SU-DHL-6 (cell line): ENCODE measurements around the gene RABL6.

Source experiments
- H2AFZ ChIP-seq: fragments of 200-600 bp; sonication (generic); 2 replicates; pipeline ENCODE4 v1.6.1; 2014; ENCODE audit warnings: low read depth, mild to moderate bottlenecking, moderate library complexity, mixed read lengths, antibody characterized with exemption, low read length; ENCODE audit not compliant: severe bottlenecking
- H3F3A ChIP-seq: fragments of 200-600 bp; shearing (Covaris generic); 2 replicates; pipeline ENCODE4 v1.6.0; 2016; ENCODE audit warnings: antibody characterized with exemption, mild to moderate bottlenecking; ENCODE audit not compliant: insufficient read depth
- H3K27ac ChIP-seq: fragments of 200-600 bp; sonication (generic); 2 replicates; pipeline ENCODE4 v1.5.1; 2016; ENCODE audit warnings: low read depth, mild to moderate bottlenecking, low read length, moderate library complexity, mixed read lengths
- H3K27me3 ChIP-seq: fragments of 200-600 bp; sonication (generic), shearing (Covaris generic); 2 replicates; pipeline ENCODE4 v1.6.0; 2014; ENCODE audit warnings: mild to moderate bottlenecking, low read length
- H3K36me3 ChIP-seq: fragments of 200-600 bp; sonication (generic); 2 replicates; pipeline ENCODE4 v1.6.1; 2014; ENCODE audit warnings: mild to moderate bottlenecking, low read length, mixed read lengths
- H3K4me2 ChIP-seq: fragments of 300-600, 200-600 bp; shearing (Covaris generic), sonication (generic); 2 replicates; pipeline ENCODE4 v1.6.0; 2014; ENCODE audit warnings: low read length, low read depth, mild to moderate bottlenecking; ENCODE audit not compliant: poor library complexity, severe bottlenecking
- H3K4me3 ChIP-seq: fragments of 200-600 bp; sonication (generic); 2 replicates; pipeline ENCODE4 v1.5.1; 2014; ENCODE audit warnings: antibody characterized with exemption, low read length, mild to moderate bottlenecking, mixed read lengths; ENCODE audit not compliant: insufficient read depth, poor library complexity, severe bottlenecking
- H3K79me2 ChIP-seq: fragments of 200-600 bp; sonication (generic); 2 replicates; pipeline ENCODE4 v1.6.1; 2014; ENCODE audit warnings: mild to moderate bottlenecking, low read length, moderate library complexity; ENCODE audit not compliant: insufficient read depth
- H3K9ac ChIP-seq: fragments of 200-600 bp; sonication (generic); 2 replicates; pipeline ENCODE4 v1.7.0; 2014; ENCODE audit warnings: mild to moderate bottlenecking, low read length
- H3K9me2 ChIP-seq: fragments of 200-600 bp; sonication (generic); replicated peaks from 2 replicates; pipeline ENCODE4 v1.6.1; 2014; ENCODE audit warnings: low read length; ENCODE audit not compliant: insufficient read depth
- H3K9me3 ChIP-seq: fragments of 200-600 bp; sonication (generic); 2 replicates; pipeline ENCODE4 v1.6.1; 2014; ENCODE audit warnings: low read length, mixed read lengths; ENCODE audit not compliant: insufficient read depth
- H4K20me1 ChIP-seq: fragments of 200-600 bp; sonication (generic); 2 replicates; pipeline ENCODE4 v1.6.1; 2014; ENCODE audit warnings: low read depth, mild to moderate bottlenecking, antibody characterized with exemption, low read length, moderate library complexity, mixed read lengths
- EZH2phosphoT487 ChIP-seq: fragments of 200-600 bp; sonication (generic), shearing (Covaris generic); conservative IDR thresholded peaks from 2 replicates; pipeline ENCODE4 v1.6.1; 2018; ENCODE audit warnings: mild to moderate bottlenecking, antibody characterized with exemption, low read length, moderate library complexity, mixed read lengths
- TF ChIP-seq, protein P1 (sequence below): fragments of 200-600 bp; sonication (generic); IDR thresholded peaks from one replicate; pipeline ENCODE4 v1.5.1; 2017; ENCODE audit warnings: antibody characterized with exemption, mild to moderate bottlenecking, low read length, moderate library complexity; ENCODE audit not compliant: insufficient read depth, poor library complexity, severe bottlenecking

The RABL6 gene

DNA sequence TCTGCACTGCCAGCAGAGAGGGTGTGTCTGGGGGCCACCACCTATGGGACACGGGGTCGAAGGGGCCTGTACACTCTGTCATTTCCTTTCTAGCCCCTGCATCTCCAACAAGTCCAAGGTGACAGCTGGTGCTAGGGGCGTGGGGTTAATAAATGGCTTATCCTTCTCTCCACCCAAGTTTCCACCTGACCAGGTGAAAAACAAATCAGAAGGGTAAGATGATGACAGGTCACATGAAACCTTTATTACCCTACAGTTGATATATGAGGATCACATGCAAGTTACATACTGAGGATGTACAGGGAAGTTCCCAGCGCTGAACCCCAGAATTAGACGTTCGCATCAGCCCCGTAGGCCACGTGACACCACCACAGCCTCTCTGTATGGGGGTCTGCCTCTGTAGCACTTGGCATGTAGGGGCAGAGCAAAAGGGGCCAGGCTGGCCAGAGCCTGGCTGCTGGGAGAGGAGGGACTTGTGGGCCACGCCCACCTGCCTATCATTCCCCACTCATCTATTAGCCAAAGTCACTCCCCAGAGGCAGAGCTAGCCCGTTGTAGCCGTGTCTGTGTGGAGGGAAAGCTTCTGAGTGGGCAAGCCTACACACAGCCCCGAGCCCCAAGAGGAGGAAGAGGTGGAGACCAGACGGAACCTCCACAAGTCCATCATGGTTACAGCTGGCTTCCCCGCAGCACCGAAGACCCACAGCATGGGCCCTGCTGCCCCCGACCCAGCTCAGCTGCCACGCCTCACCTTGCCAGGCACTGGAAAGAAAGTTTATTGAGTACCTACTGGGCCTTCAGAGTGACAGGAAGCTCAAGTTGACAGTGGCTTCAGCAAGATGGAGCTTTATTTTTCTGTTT, 14.4 kb upstream of the RABL6 start:
- Histone ChIP-seq H3K4me2 (no peak overlapping the region), H3K27me3 (no peaks in the 10 kb centered on the region), H3K9me3 (no peaks in the 10 kb centered on the region), H3F3A (peaks cover 6% of the 10 kb centered on the region; the same call in 1 of the 2 replicates), H2AFZ (no peak overlapping the region), H3K27ac (no peak overlapping the region), H3K36me3 (no peaks in the 10 kb centered on the region), H3K4me3 (no peak overlapping the region), H4K20me1 (no peaks in the 10 kb centered on the region), H3K79me2 (no peaks in the 10 kb centered on the region), H3K9me2 (no peaks in the 10 kb centered on the region), H3K9ac (no peak overlapping the region)
- no peak for TF ChIP-seq EZH2phosphoT487
- TF ChIP-seq, protein P1, sequence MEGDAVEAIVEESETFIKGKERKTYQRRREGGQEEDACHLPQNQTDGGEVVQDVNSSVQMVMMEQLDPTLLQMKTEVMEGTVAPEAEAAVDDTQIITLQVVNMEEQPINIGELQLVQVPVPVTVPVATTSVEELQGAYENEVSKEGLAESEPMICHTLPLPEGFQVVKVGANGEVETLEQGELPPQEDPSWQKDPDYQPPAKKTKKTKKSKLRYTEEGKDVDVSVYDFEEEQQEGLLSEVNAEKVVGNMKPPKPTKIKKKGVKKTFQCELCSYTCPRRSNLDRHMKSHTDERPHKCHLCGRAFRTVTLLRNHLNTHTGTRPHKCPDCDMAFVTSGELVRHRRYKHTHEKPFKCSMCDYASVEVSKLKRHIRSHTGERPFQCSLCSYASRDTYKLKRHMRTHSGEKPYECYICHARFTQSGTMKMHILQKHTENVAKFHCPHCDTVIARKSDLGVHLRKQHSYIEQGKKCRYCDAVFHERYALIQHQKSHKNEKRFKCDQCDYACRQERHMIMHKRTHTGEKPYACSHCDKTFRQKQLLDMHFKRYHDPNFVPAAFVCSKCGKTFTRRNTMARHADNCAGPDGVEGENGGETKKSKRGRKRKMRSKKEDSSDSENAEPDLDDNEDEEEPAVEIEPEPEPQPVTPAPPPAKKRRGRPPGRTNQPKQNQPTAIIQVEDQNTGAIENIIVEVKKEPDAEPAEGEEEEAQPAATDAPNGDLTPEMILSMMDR: no peak

DNA sequence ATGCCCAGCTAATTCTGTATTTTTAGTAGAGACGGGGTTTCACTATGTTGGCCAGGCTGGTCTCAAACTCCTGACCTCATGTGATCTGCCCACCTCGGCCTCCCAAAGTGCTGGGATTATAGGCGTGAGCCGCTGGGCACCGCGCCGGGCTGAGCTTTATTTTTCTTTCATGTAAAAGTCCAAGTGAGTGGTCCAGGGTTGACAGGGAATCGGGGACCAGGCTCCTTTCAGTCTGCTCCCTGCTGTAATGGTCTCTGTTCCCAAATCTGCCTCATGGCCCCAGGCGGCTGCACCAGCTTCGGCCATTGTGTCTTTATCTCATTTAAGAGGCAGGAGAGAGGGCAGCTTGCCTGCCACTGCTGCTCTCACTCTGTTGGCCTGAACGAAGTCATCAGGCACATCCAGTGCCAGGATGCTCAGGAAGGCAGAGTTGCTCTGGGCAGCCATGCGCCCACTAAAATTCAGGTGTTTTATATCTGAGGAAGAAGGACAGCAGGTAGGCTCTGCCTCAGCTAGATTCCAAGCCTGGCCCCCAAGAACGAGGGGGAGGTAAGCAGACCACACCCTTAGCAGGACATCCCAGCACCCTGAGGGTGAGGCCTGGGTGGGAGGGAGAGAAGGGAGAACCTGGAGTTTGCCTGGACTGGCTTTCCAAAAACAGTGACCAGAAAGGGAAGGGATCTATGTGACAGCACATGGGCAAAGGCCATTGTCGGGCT, 13.3 kb upstream of the RABL6 start:
- Histone ChIP-seq H3K27ac (no peak overlapping the region), H3K9me2 (no peaks in the 10 kb centered on the region), H3K4me2 (no peak overlapping the region), H3K27me3 (no peaks in the 10 kb centered on the region), H3K9ac (no peak overlapping the region), H4K20me1 (no peaks in the 10 kb centered on the region), H3K36me3 (no peaks in the 10 kb centered on the region), H3K79me2 (no peaks in the 10 kb centered on the region), H3F3A (peaks cover 6% of the 10 kb centered on the region; the same call in 1 of the 2 replicates), H2AFZ (no peak overlapping the region), H3K9me3 (no peaks in the 10 kb centered on the region), H3K4me3 (no peak overlapping the region)
- TF ChIP-seq EZH2phosphoT487: no peak
- TF ChIP-seq, protein P1: no peak

DNA sequence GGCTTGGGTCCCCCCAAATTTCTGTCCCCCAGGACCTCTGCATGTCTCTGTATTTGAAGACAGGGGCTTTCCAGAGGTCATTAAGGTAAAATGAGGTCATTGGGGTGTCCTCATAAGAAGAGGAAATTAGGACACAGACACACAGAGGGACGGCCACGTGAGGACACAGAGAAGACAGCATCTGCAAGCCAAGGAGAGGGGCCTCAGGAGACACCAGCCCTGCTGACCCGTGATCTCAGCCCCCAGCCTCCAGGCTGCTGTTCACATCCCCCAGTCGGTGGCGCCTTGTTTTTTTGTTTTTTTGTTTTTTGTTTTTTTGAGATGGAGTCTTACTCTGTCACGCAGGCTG, 12.8 kb upstream of the RABL6 start:
- Histone ChIP-seq H3K9ac (no peak overlapping the region), H4K20me1 (no peaks in the 10 kb centered on the region), H3K4me3 (no peak overlapping the region), H3K36me3 (no peaks in the 10 kb centered on the region), H2AFZ (no peak overlapping the region), H3F3A (peaks cover 6% of the 10 kb centered on the region; the same call in 1 of the 2 replicates), H3K27ac (no peak overlapping the region), H3K9me2 (no peaks in the 10 kb centered on the region), H3K4me2 (no peak overlapping the region), H3K9me3 (no peaks in the 10 kb centered on the region), H3K27me3 (no peaks in the 10 kb centered on the region), H3K79me2 (no peaks in the 10 kb centered on the region)
- TF ChIP-seq, protein P1: no peak
- TF ChIP-seq EZH2phosphoT487: no peak
